ENCODE measurements around the gene SLC25A22. TPM values are rescaled to one million over a fixed set of nuclear protein-coding genes. Genes with fewer than 3 reads are reported as not detected.

SLC25A22 gene
- total RNA-seq, 1 experiment from 2014 or later: 44.5 TPM

DNA sequence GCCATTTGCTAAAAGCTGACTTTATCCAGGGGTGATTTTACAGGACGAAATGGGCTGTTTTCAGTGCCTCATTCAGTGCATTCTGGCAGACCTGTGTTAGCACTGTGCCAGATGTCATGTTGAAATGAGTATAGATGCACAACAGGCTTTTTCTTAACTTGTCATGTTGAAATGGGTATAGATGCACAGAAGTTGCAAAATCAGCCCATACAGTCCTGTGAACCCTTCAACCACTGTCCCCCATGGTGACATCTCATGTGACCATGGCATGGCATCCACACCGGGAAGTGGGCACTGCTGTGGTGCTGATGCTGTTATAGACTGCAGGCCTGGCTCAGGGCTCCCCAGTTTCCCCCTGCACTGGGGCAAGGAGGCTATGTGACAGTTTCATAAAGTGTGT, 48.4 kb downstream of the SLC25A22 start:
- Mint-ChIP-seq H3K36me3 (ENCODE audit: insufficient read depth, unreplicated experiment) (peaks cover 50% of the 10 kb centered on the region), H3K4me1 (ENCODE audit: low read depth, unreplicated experiment) (no peaks in the 10 kb centered on the region), H3K9me3 (ENCODE audit: low read depth, unreplicated experiment) (no peaks in the 10 kb centered on the region), H3K4me3 (ENCODE audit: low read depth, unreplicated experiment) (peak overlapping the region; percentile 90), H3K27me3 (ENCODE audit: unreplicated experiment) (no peaks in the 10 kb centered on the region), H3K27ac (ENCODE audit: unreplicated experiment) (peak overlapping the region; percentile 30)
- intact Hi-C loops (cut with micrococcal nuclease; ENCODE audit: unreplicated experiment): no loop called here
- no TSS peak for BruUV-seq (replicated peaks)
- CTCF ChIA-PET: no interaction called here
- DNase-seq: no peak
- TF ChIP-seq, protein P1, sequence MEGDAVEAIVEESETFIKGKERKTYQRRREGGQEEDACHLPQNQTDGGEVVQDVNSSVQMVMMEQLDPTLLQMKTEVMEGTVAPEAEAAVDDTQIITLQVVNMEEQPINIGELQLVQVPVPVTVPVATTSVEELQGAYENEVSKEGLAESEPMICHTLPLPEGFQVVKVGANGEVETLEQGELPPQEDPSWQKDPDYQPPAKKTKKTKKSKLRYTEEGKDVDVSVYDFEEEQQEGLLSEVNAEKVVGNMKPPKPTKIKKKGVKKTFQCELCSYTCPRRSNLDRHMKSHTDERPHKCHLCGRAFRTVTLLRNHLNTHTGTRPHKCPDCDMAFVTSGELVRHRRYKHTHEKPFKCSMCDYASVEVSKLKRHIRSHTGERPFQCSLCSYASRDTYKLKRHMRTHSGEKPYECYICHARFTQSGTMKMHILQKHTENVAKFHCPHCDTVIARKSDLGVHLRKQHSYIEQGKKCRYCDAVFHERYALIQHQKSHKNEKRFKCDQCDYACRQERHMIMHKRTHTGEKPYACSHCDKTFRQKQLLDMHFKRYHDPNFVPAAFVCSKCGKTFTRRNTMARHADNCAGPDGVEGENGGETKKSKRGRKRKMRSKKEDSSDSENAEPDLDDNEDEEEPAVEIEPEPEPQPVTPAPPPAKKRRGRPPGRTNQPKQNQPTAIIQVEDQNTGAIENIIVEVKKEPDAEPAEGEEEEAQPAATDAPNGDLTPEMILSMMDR (IDR thresholded peaks at IDR 0.05; ENCODE audit: unreplicated experiment): no peak

DNA sequence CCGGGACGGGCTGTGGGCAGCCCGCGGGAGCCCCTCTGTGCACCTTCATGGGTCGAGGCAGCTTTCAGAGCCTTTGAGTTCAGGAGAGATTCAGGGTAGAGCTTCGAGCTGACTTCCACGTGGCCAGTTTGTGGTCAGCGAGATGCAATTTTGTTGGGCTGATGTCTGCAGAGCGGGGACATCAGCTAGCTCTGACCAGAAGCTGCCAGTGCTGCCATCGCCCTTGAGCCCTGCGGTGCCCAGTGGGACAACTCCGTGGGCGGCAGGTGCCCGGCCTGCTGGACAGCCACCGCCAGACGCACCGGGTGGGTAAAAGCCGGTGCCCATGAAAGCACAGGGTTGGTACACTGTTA, 50.1 kb downstream of the SLC25A22 start:
- H3K4me1 Mint-ChIP-seq (ENCODE audit: low read depth, unreplicated experiment): no peaks in the 10 kb centered on the region
- CTCF ChIA-PET: interaction anchor here (0.6 to 1.5 kb wide), 3 partner anchors 15 to 25 kb away, joined by 3 to 5 read pairs (median 4); no protein-coding TSS in a partner anchor
- no peaks in the 10 kb centered on the region for H3K9me3 Mint-ChIP-seq (ENCODE audit: low read depth, unreplicated experiment)
- DNase-seq: no peak
- intact Hi-C loops (cut with micrococcal nuclease; ENCODE audit: unreplicated experiment): no loop called here
- BruUV-seq (replicated peaks): no TSS peak
- no peaks in the 10 kb centered on the region for H3K27me3 Mint-ChIP-seq (ENCODE audit: unreplicated experiment)
- TF ChIP-seq, protein P1 (IDR thresholded peaks at IDR 0.05; ENCODE audit: unreplicated experiment): no peak
- H3K27ac Mint-ChIP-seq (ENCODE audit: unreplicated experiment): peak overlapping the region; percentile 81
- H3K36me3 Mint-ChIP-seq (ENCODE audit: insufficient read depth, unreplicated experiment): peaks cover 38% of the 10 kb centered on the region
- H3K4me3 Mint-ChIP-seq (ENCODE audit: low read depth, unreplicated experiment): peak overlapping the region; percentile 90

DNA sequence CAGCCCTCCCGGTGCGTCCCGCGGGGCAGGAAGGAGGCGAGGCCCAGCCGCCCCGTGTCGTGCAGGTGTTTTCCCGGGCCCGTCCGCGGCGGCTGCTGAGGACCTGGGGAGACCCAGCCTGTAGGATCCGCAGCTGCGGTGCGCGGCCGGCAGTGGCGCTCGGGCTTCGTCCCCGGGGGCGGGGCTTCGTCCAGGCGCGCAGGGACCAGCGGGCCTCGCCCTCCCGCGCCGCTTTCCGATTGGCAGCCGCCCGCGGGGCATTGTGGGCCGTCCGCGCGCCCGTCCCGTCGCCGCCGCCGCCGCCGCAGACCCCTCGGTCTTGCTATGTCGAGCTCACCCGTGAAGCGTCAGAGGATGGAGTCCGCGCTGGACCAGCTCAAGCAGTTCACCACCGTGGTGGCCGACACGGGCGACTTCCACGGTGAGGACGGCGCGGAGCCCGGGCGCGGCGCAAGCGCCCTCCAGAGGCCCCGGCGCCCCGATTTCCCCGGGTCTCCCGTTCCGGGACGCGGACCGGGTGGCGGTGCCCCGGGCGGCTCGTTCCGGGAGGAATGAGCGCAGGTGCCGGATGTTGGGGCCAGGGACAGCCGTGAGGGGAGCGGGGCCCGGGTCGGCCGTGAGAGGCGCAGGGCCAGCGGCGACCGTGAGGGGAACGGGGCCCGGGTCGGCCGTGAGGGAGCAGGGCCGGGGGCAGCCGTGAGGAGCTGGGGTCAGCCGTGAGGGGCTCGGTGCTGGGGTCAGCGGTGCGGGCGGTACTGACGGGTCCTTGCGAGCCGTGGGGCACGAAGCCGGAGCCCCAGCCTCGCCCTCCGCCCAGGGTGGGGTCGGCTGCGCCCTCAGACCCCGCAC, 50.7 kb downstream of the SLC25A22 start, which contains the start of gene TALDO1:
Gene TALDO1 (plus strand): TSS at position 307 of the 849 bp plus-strand sequence. CDS start 18 bp downstream, at position 325.
- peaks cover 38% of the 10 kb centered on the region for H3K36me3 Mint-ChIP-seq (ENCODE audit: insufficient read depth, unreplicated experiment)
- H3K4me1 Mint-ChIP-seq (ENCODE audit: low read depth, unreplicated experiment): no peaks in the 10 kb centered on the region
- H3K9me3 Mint-ChIP-seq (ENCODE audit: low read depth, unreplicated experiment): no peaks in the 10 kb centered on the region
- H3K4me3 Mint-ChIP-seq (ENCODE audit: low read depth, unreplicated experiment): peak within 1 kb of the TSS; percentile 90
- TF ChIP-seq, protein P1 (IDR thresholded peaks at IDR 0.05; ENCODE audit: unreplicated experiment): no peak
- H3K27me3 Mint-ChIP-seq (ENCODE audit: unreplicated experiment): no peaks in the 10 kb centered on the region
- intact Hi-C loops (cut with micrococcal nuclease; ENCODE audit: unreplicated experiment): no loop called here
- peak; percentile 98 for DNase-seq
- CTCF ChIA-PET: interaction anchor here (0.6 to 1.5 kb wide), 6 partner anchors 14 to 98 kb away, joined by 3 to 6 read pairs (median 4); no protein-coding TSS in a partner anchor
- H3K27ac Mint-ChIP-seq (ENCODE audit: unreplicated experiment): peak within 1 kb of the TSS; percentile 81
- no TSS peak for BruUV-seq (replicated peaks)

DNA sequence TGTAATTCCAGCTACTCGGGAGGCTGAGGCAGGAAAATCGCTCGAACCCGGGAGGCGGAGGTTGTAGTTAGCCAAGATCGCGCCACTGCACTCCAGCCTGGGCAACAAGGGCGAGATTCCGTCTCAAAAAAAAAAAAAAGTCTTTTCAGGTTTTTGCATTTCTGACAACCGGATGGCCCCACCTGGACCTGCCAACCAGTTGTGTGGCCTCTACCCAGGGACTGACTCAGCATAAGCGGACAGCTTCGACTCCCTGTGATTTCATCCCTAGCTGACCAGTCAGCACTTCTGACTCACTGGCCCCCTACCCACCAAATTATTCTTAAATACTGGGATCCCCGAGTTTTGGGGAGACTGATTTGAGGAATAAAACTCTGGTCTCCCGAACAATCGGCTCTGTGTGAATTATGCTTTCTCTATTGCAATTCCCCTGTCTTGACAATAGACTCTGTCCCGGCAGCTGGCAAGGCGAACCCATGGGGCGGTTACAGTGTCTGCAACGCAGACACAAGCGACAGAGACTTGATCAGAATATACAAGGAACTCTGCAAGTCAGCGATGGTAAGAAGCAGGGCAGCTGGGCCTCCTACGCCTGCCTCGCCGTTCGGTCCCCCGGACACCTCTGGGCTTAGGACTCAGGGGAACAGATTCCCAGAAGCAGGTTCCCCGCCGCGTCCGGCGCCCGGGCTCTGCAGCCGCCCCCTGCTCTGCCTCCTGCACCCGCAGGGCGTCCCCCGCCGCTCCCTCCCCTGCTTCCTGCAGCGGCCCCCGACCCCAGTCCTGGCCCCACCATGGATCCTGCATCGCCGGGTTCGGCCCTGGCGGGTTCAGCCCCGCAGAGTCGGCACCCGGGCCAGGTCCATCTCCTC, 51.6 kb downstream of the SLC25A22 start:
- no peak overlapping the region for H3K27ac Mint-ChIP-seq (ENCODE audit: unreplicated experiment)
- DNase-seq: no peak
- H3K27me3 Mint-ChIP-seq (ENCODE audit: unreplicated experiment): no peaks in the 10 kb centered on the region
- TF ChIP-seq, protein P1 (IDR thresholded peaks at IDR 0.05; ENCODE audit: unreplicated experiment): no peak
- BruUV-seq (replicated peaks): no TSS peak
- intact Hi-C loops (cut with micrococcal nuclease; ENCODE audit: unreplicated experiment): no loop called here
- no peaks in the 10 kb centered on the region for H3K4me1 Mint-ChIP-seq (ENCODE audit: low read depth, unreplicated experiment)
- H3K36me3 Mint-ChIP-seq (ENCODE audit: insufficient read depth, unreplicated experiment): peaks cover 38% of the 10 kb centered on the region
- CTCF ChIA-PET: interaction anchor here (0.5 to 1.5 kb wide), 7 partner anchors 9 to 707 kb away, joined by 3 to 6 read pairs (median 4); no protein-coding TSS in a partner anchor
- H3K4me3 Mint-ChIP-seq (ENCODE audit: low read depth, unreplicated experiment): peak overlapping the region; percentile 90
- no peaks in the 10 kb centered on the region for H3K9me3 Mint-ChIP-seq (ENCODE audit: low read depth, unreplicated experiment)

Data from Calu3 (cell line).